PC-3 (cell line): ENCODE measurements around the gene MAPK4. TPM values are rescaled to one million over a fixed set of nuclear protein-coding genes. Genes with fewer than 3 reads are reported as not detected.

Experiments
- ATAC-seq: fragments of 200-7000 bp; cut with Tn5 transposase; 2 replicates; pipeline ENCODE4 v1.9.1; 2020; ENCODE audit warnings: mild to moderate bottlenecking, moderate library complexity
- BruUV-seq: library from RNA; stranded (reverse); fragments of 400-500 nt; replicated peaks from 2 replicates; lab custom pipeline; 2021; lab: Mats Ljungman, UMichigan
- CTCF ChIA-PET: fragments of 300-600 bp; sonication (Branson Sonifier 250); formaldehyde crosslinking; loops from one replicate; lab custom pipeline; 2022; ENCODE audit warnings: antibody characterized with exemption; lab: Charles Lee
- POLR2A ChIA-PET: fragments of 300-600 bp; sonication (Branson Sonifier 250); formaldehyde crosslinking; loops from one replicate; lab custom pipeline; 2022; ENCODE audit warnings: antibody characterized with exemption; ENCODE audit not compliant: unreplicated experiment; lab: Charles Lee
- DNase-seq: peaks from one replicate; pipeline ENCODE4 v3.0.0-alpha.2; 2015
- H2AFZ ChIP-seq: fragments of 300-600 bp; sonication (generic); 2 replicates; pipeline ENCODE4 v1.6.0; 2016; ENCODE audit warnings: antibody characterized with exemption, low read length
- H3F3A ChIP-seq: fragments of 300-600 bp; sonication (generic); one replicate; pipeline ENCODE4 v1.6.0; 2017; ENCODE audit warnings: antibody characterized with exemption, low read length, control low read depth, mild to moderate bottlenecking; ENCODE audit not compliant: unreplicated experiment
- H3K27ac ChIP-seq: fragments of 300-600 bp; sonication (generic); 2 replicates; pipeline ENCODE4 v1.5.1; 2016; ENCODE audit warnings: mild to moderate bottlenecking, low read length
- H3K27me3 ChIP-seq: fragments of 300-600 bp; sonication (generic); 2 replicates; pipeline ENCODE4 v1.6.1; 2016; ENCODE audit warnings: low read length, mixed read lengths
- H3K36me3 ChIP-seq: fragments of 300-600 bp; sonication (generic); 2 replicates; pipeline ENCODE4 v1.6.1; 2016; ENCODE audit warnings: low read depth, mixed run types, low read length, mixed read lengths
- H3K4me1 ChIP-seq: fragments of 300-600 bp; sonication (generic); 2 replicates; pipeline ENCODE4 v1.5.1; 2016; ENCODE audit warnings: low read length; ENCODE audit not compliant: insufficient read depth
- H3K4me2 ChIP-seq: fragments of 300-600 bp; sonication (generic); 2 replicates; pipeline ENCODE4 v1.6.0; 2016; ENCODE audit warnings: low read length
- H3K4me3 ChIP-seq: fragments of 300-600 bp; sonication (generic); 2 replicates; pipeline ENCODE4 v1.5.1; 2016; ENCODE audit warnings: mild to moderate bottlenecking, low read length, mixed read lengths
- H3K79me2 ChIP-seq: fragments of 300-600 bp; sonication (generic); 2 replicates; pipeline ENCODE4 v1.6.1; 2017; ENCODE audit warnings: low read length, mixed read lengths
- H3K9ac ChIP-seq: fragments of 300-600 bp; sonication (generic); 2 replicates; pipeline ENCODE4 v1.6.0; 2016; ENCODE audit warnings: mild to moderate bottlenecking, low read length
- H3K9me2 ChIP-seq: fragments of 300-600 bp; sonication (generic); replicated peaks from 2 replicates; pipeline ENCODE4 v1.6.1; 2016; ENCODE audit warnings: mixed run types, low read length, mixed read lengths
- H3K9me3 ChIP-seq: fragments of 300-600 bp; sonication (generic); 2 replicates; pipeline ENCODE4 v1.6.1; 2016; ENCODE audit warnings: low read length, mixed read lengths
- H4K20me1 ChIP-seq: fragments of 300-600 bp; sonication (generic); 2 replicates; pipeline ENCODE4 v1.6.1; 2016; ENCODE audit warnings: low read length, mixed read lengths
- CTCF ChIP-seq: fragments of 300-600 bp; sonication (generic); conservative IDR thresholded peaks from 2 replicates; pipeline ENCODE4 v1.5.1; 2017; ENCODE audit warnings: antibody characterized with exemption, low read depth, mild to moderate bottlenecking, low read length
- EZH2 ChIP-seq: fragments of 300-600 bp; sonication (generic); IDR thresholded peaks from one replicate; pipeline ENCODE4 v1.6.1; 2017; ENCODE audit warnings: antibody characterized with exemption, mild to moderate bottlenecking, low read length; ENCODE audit not compliant: unreplicated experiment
- EZH2phosphoT487 ChIP-seq: fragments of 300-600 bp; sonication (generic); IDR thresholded peaks from 2 replicates; pipeline ENCODE4 v1.6.1; 2018; ENCODE audit warnings: mild to moderate bottlenecking, antibody characterized with exemption, low read length, borderline replicate concordance
- intact Hi-C: fragments of 100-400 bp; cut with micrococcal nuclease; formaldehyde crosslinking; loops from 2 replicates; pipeline ENCODE4 v1.9.0; 2023
- total RNA-seq: library from RNA; depleted of rRNA; stranded (reverse); fragments of >200 nt; gene quantifications from 2 replicates; pipeline ENCODE4 v1.2.3, GENCODE V29; 2014

MAPK4 gene
- total RNA-seq, 1 experiment from 2014 or later = not detected

DNA sequence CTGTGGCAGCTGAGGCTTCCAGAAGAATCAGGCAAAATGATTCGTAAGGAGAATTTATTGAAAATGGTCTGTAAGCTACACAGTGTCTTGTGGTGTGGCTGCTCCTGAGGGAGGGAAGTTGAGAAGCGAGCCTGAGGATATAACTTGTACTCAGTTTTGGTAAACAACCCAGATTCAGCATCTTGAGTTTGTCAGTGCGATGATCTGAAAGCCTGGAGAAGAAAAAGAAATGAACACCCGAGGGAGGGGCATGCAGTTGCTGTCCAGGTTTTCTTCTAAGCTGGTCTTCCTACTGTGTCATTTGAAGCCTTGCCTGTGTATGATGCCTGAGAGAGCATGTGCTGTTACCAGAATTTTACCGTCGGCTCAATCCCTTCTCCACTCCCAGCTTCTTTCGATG, 87.3 kb downstream of the MAPK4 start:
- ATAC-seq = no peak
- Histone ChIP-seq H3K79me2 (no peaks in the 10 kb centered on the region), H3F3A (no peaks in the 10 kb centered on the region), H2AFZ (no peak overlapping the region), H3K36me3 (no peaks in the 10 kb centered on the region), H3K9me3 (no peaks in the 10 kb centered on the region), H3K27me3 (no peaks in the 10 kb centered on the region), H3K4me2 (no peak overlapping the region), H3K27ac (no peak overlapping the region), H3K4me3 (no peak overlapping the region), H3K9ac (no peak overlapping the region), H3K9me2 (no peaks in the 10 kb centered on the region), H3K4me1 (no peaks in the 10 kb centered on the region), H4K20me1 (no peaks in the 10 kb centered on the region)
- ChIA-PET CTCF (no interaction called here), POLR2A (no interaction called here)
- intact Hi-C loops = no loop called here
- DNase-seq = no peak
- no TSS peak for BruUV-seq
- TF ChIP-seq EZH2phosphoT487 (no peak), EZH2 (no peak), CTCF (no peak)

DNA sequence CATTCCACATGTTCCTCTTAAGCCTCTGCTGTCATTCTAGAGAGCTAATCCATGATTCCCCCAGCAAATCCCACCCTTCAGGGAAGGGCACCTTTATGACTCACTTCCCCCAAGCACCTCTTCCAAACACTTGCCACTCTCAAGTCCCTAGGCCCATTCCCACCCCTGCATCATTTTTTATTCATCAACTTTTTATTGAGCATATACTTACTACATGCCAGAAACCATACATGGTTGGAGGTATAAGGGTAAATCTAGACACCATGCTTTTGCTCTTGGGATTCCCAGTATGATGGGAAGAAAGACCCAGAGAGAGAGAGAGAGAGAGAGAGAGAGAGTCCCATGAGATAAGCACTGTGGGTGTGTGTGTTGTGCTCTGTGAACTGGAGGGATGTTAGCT, 87.9 kb downstream of the MAPK4 start:
- intact Hi-C loops = no loop called here
- no peak overlapping the region for H3K4me2 ChIP-seq
- no peak overlapping the region for H3K4me3 ChIP-seq
- no peaks in the 10 kb centered on the region for H3K27me3 ChIP-seq
- ATAC-seq (no peak), DNase-seq (no peak)
- H3K9me3 ChIP-seq = no peaks in the 10 kb centered on the region
- H3K27ac ChIP-seq = no peak overlapping the region
- ChIA-PET CTCF (no interaction called here), POLR2A (no interaction called here)
- no peaks in the 10 kb centered on the region for H4K20me1 ChIP-seq
- H2AFZ ChIP-seq = no peak overlapping the region
- BruUV-seq = no TSS peak
- H3K4me1 ChIP-seq = no peaks in the 10 kb centered on the region
- H3K36me3 ChIP-seq = no peaks in the 10 kb centered on the region
- H3K9me2 ChIP-seq = no peaks in the 10 kb centered on the region
- H3F3A ChIP-seq = no peaks in the 10 kb centered on the region
- H3K9ac ChIP-seq = no peak overlapping the region
- TF ChIP-seq EZH2 = no peak
- no peak for TF ChIP-seq CTCF
- TF ChIP-seq EZH2phosphoT487 = no peak
- H3K79me2 ChIP-seq = no peaks in the 10 kb centered on the region

- POLR2A ChIA-PET = no interaction called here
- H3K36me3 ChIP-seq = no peaks in the 10 kb centered on the region
- no peaks in the 10 kb centered on the region for H3K9me3 ChIP-seq
- H4K20me1 ChIP-seq = no peaks in the 10 kb centered on the region
- DNase-seq = no peak
- TF ChIP-seq CTCF (no peak), EZH2phosphoT487 (no peak), EZH2 (no peak)
- H3K79me2 ChIP-seq = no peaks in the 10 kb centered on the region
- no peaks in the 10 kb centered on the region for H3K9me2 ChIP-seq
- H2AFZ ChIP-seq = no peak overlapping the region
- H3K4me1 ChIP-seq = no peaks in the 10 kb centered on the region
- H3K27ac ChIP-seq = no peak overlapping the region
- intact Hi-C loops = no loop called here
- no peak overlapping the region for H3K4me3 ChIP-seq
- no peaks in the 10 kb centered on the region for H3K27me3 ChIP-seq
- ATAC-seq = no peak
- no peaks in the 10 kb centered on the region for H3F3A ChIP-seq
- BruUV-seq = no TSS peak
- CTCF ChIA-PET = no interaction called here
- no peak overlapping the region for H3K9ac ChIP-seq
- H3K4me2 ChIP-seq = no peak overlapping the region
These were observed 89.9 kb downstream of the MAPK4 start for GRCh38 chr18:50649821-50650220.
